ENCODE measurements around the gene SLC7A4. TPM values are rescaled to one million over a fixed set of nuclear protein-coding genes. Genes with fewer than 3 reads are reported as not detected.
A peak's percentile ranks its signal among the peaks of the same experiment; 100 is the strongest.

SLC7A4 gene
- total RNA-seq, 1 experiment from 2014 or later = not detected

- intact Hi-C loops (cut with micrococcal nuclease; ENCODE audit: unreplicated experiment) = loop anchor here (2.0 kb wide), 1 partner anchor 82 kb away; no protein-coding TSS in a partner anchor
- peaks cover 21% of the 10 kb centered on the region for H3K36me3 ChIP-seq (ENCODE audit: insufficient read depth, low read length, poor library complexity, severe bottlenecking)
- ChIA-PET CTCF (no interaction called here), POLR2A (ENCODE audit: low non-redundant PET) (interaction anchor here (0.6 kb wide), 1 partner anchor 11 kb away, joined by 3 read pairs; no protein-coding TSS in a partner anchor)
- no peak for DNase-seq (ENCODE audit: low spot score)
- H3K27me3 ChIP-seq (replicated peaks; ENCODE audit: insufficient read depth, low read depth, low read length, poor library complexity) = no peaks in the 10 kb centered on the region
- peak overlapping the region; percentile 95 for H3K27ac ChIP-seq (ENCODE audit: low read depth, low read length, poor library complexity, severe bottlenecking)
- no peaks in the 10 kb centered on the region for H3K9me3 ChIP-seq (ENCODE audit: low read depth, low read length, poor library complexity, severe bottlenecking)
- H3K4me3 ChIP-seq (ENCODE audit: low read depth, low read length, poor library complexity, severe bottlenecking) = peak overlapping the region; percentile 85
- peaks cover 18% of the 10 kb centered on the region for H3K4me1 ChIP-seq (ENCODE audit: insufficient read depth, low read length, poor library complexity, severe bottlenecking)
- BruUV-seq (replicated peaks) = no TSS peak
- no peak for TF ChIP-seq EZH2 (IDR thresholded peaks at IDR 0.05; ENCODE audit: borderline replicate concordance, low read depth, low read length, poor library complexity, severe bottlenecking)
- TF ChIP-seq, protein P1, sequence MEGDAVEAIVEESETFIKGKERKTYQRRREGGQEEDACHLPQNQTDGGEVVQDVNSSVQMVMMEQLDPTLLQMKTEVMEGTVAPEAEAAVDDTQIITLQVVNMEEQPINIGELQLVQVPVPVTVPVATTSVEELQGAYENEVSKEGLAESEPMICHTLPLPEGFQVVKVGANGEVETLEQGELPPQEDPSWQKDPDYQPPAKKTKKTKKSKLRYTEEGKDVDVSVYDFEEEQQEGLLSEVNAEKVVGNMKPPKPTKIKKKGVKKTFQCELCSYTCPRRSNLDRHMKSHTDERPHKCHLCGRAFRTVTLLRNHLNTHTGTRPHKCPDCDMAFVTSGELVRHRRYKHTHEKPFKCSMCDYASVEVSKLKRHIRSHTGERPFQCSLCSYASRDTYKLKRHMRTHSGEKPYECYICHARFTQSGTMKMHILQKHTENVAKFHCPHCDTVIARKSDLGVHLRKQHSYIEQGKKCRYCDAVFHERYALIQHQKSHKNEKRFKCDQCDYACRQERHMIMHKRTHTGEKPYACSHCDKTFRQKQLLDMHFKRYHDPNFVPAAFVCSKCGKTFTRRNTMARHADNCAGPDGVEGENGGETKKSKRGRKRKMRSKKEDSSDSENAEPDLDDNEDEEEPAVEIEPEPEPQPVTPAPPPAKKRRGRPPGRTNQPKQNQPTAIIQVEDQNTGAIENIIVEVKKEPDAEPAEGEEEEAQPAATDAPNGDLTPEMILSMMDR (conservative IDR thresholded peaks at IDR 0.05; ENCODE audit: low read depth, low read length) = no peak
Measured at GRCh38 chr22:21000207-21000986, 32.0 kb downstream of the SLC7A4 start.

GRCh38 chr22:20999350-21000206 lies 32.8 kb downstream of the SLC7A4 start:
- ChIA-PET POLR2A (ENCODE audit: low non-redundant PET) (interaction anchor here (0.6 kb wide), 1 partner anchor 11 kb away, joined by 3 read pairs; no protein-coding TSS in a partner anchor), CTCF (no interaction called here)
- intact Hi-C loops (cut with micrococcal nuclease; ENCODE audit: unreplicated experiment) = loop anchor here (2.0 kb wide), 1 partner anchor 81 kb away; no protein-coding TSS in a partner anchor
- no peaks in the 10 kb centered on the region for H3K27me3 ChIP-seq (replicated peaks; ENCODE audit: insufficient read depth, low read depth, low read length, poor library complexity)
- no peak for DNase-seq (ENCODE audit: low spot score)
- no TSS peak for BruUV-seq (replicated peaks)
- H3K9me3 ChIP-seq (ENCODE audit: low read depth, low read length, poor library complexity, severe bottlenecking) = no peaks in the 10 kb centered on the region
- H3K36me3 ChIP-seq (ENCODE audit: insufficient read depth, low read length, poor library complexity, severe bottlenecking) = peaks cover 21% of the 10 kb centered on the region
- H3K4me3 ChIP-seq (ENCODE audit: low read depth, low read length, poor library complexity, severe bottlenecking) = no peak overlapping the region
- no peak overlapping the region for H3K27ac ChIP-seq (ENCODE audit: low read depth, low read length, poor library complexity, severe bottlenecking)
- TF ChIP-seq, protein P1 (conservative IDR thresholded peaks at IDR 0.05; ENCODE audit: low read depth, low read length) = no peak
- TF ChIP-seq EZH2 (IDR thresholded peaks at IDR 0.05; ENCODE audit: borderline replicate concordance, low read depth, low read length, poor library complexity, severe bottlenecking) = no peak
- H3K4me1 ChIP-seq (ENCODE audit: insufficient read depth, low read length, poor library complexity, severe bottlenecking) = peaks cover 18% of the 10 kb centered on the region

DNA sequence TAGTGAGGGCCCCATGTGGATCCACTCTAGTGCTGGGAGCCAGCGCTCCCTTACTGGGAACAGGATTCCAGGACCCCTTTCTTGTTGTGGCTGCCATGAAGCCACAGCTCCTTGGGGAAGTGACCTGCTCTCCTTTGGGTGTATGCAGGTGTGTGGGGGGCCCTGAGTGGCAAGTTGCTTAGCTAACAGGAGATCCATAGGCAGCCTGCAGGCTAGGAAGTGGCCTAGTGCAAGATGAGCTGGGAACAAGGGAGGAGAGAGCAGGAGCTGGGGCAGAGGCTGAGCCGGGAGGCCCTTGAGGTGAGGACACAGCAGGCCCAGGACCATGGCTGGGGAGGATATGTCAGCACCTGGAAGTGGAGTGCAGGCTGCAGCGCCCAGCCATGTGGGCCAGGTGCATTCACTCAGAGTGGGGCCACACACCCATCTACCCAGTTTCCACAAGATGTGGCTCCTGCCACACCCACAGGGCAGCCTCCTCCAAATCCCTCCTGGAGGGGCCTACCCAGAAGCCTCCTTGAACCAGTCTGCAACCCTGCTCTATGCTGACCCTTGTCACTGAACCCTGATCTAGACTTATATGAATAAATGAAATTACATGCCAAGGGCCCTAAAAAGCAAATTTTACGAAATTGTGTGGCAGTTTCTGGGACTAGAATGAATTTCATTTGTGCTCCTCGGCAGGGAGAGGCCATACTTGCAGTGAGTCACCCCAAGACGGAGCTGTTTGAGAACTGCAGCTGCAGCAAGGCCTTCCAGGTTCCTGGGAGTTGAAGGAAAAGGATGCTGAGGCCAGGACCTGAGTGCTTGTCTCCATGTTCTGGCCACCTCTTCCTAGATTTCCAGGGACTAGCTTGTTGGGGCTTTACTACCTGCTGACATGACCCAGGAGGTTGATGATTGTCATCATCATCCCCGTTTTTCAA lies 33.7 kb downstream of the SLC7A4 start:
- peaks cover 21% of the 10 kb centered on the region for H3K36me3 ChIP-seq (ENCODE audit: insufficient read depth, low read length, poor library complexity, severe bottlenecking)
- intact Hi-C loops (cut with micrococcal nuclease; ENCODE audit: unreplicated experiment) = no loop called here
- no peaks in the 10 kb centered on the region for H3K9me3 ChIP-seq (ENCODE audit: low read depth, low read length, poor library complexity, severe bottlenecking)
- ChIA-PET POLR2A (ENCODE audit: low non-redundant PET) (no interaction called here), CTCF (no interaction called here)
- H3K4me1 ChIP-seq (ENCODE audit: insufficient read depth, low read length, poor library complexity, severe bottlenecking) = peaks cover 18% of the 10 kb centered on the region
- no peak for DNase-seq (ENCODE audit: low spot score)
- no TSS peak for BruUV-seq (replicated peaks)
- H3K27ac ChIP-seq (ENCODE audit: low read depth, low read length, poor library complexity, severe bottlenecking) = no peak overlapping the region
- no peaks in the 10 kb centered on the region for H3K27me3 ChIP-seq (replicated peaks; ENCODE audit: insufficient read depth, low read depth, low read length, poor library complexity)
- no peak for TF ChIP-seq EZH2 (IDR thresholded peaks at IDR 0.05; ENCODE audit: borderline replicate concordance, low read depth, low read length, poor library complexity, severe bottlenecking)
- TF ChIP-seq, protein P1 (conservative IDR thresholded peaks at IDR 0.05; ENCODE audit: low read depth, low read length) = no peak
- no peak overlapping the region for H3K4me3 ChIP-seq (ENCODE audit: low read depth, low read length, poor library complexity, severe bottlenecking)

All from A673 (cell line).